HL-60 (cell line): ENCODE measurements around the gene PDGFD.

Experiments
- CTCF ChIP-seq: IDR thresholded peaks from one replicate; pipeline ENCODE4 v1.5.1; 2011; ENCODE audit warnings: low read length, control low read depth, inconsistent platforms; ENCODE audit not compliant: insufficient read depth
- GABPA ChIP-seq: IDR thresholded peaks from 2 replicates; pipeline ENCODE4 v1.6.1; 2012; ENCODE audit warnings: low read depth
- POLR2AphosphoS5 ChIP-seq: IDR thresholded peaks from 2 replicates; pipeline ENCODE4 v1.6.1; 2012; ENCODE audit warnings: low read depth
- REST ChIP-seq: IDR thresholded peaks from 2 replicates; pipeline ENCODE4 v1.6.1; 2012; ENCODE audit warnings: low read depth; ENCODE audit not compliant: insufficient replicate concordance
- SPI1 ChIP-seq: IDR thresholded peaks from 2 replicates; pipeline ENCODE4 v1.6.1; 2012; ENCODE audit warnings: low read depth, mild to moderate bottlenecking, borderline replicate concordance

GRCh38 chr11:104142698-104143097, 21.2 kb downstream of the PDGFD start:
- TF ChIP-seq REST (no peak), CTCF (no peak), POLR2AphosphoS5 (no peak), GABPA (no peak), SPI1 (no peak)
